Activated CD4-positive, alpha-beta memory T cell treated with anti-CD3 and anti-CD28 coated beads for 36 hours (primary cell): ENCODE data around the gene ABHD16A. TPM values are rescaled to one million over a fixed set of nuclear protein-coding genes. Genes with fewer than 3 reads are reported as not detected.
"Not testable (repeated sequence)": the region's sequence is repeated elsewhere in the genome, so short reads cannot be mapped to it uniquely, and the experiment has no call there.

Source experiments
- CTCF ChIA-PET: fragments of 350-600 bp; sonication (Branson Sonifier 250); formaldehyde crosslinking; loops from one replicate; lab custom pipeline; 2021; ENCODE audit warnings: antibody characterized with exemption, inconsistent platforms; lab: Charles Lee
- POLR2A ChIA-PET: fragments of 350-600 bp; sonication (Branson Sonifier 250); formaldehyde crosslinking; loops from one replicate; lab custom pipeline; 2021; ENCODE audit warnings: antibody characterized with exemption; lab: Charles Lee
- DNase-seq: peaks from one replicate; pipeline ENCODE4 v3.0.0-alpha.2; 2020
- H3K27ac Mint-ChIP-seq: one replicate; pipeline ENCODE4 v1.8.0; 2021; ENCODE audit warnings: mixed read lengths
- H3K27me3 Mint-ChIP-seq: one replicate; pipeline ENCODE4 v1.8.0; 2021; ENCODE audit warnings: mixed read lengths
- H3K36me3 Mint-ChIP-seq: one replicate; pipeline ENCODE4 v1.8.0; 2021; ENCODE audit warnings: mixed read lengths
- H3K4me1 Mint-ChIP-seq: one replicate; pipeline ENCODE4 v1.8.0; 2021; ENCODE audit warnings: low read depth, mixed read lengths
- H3K4me3 Mint-ChIP-seq: one replicate; pipeline ENCODE4 v1.8.0; 2021; ENCODE audit warnings: mild to moderate bottlenecking, mixed read lengths
- H3K9me3 Mint-ChIP-seq: one replicate; pipeline ENCODE4 v1.8.0; 2021; ENCODE audit warnings: mixed read lengths
- intact Hi-C: fragments of 100-400 bp; cut with micrococcal nuclease; formaldehyde crosslinking; loops from one replicate; pipeline ENCODE4 v1.15.1; 2023
- total RNA-seq, 2 experiments: library from RNA; stranded (reverse); gene quantifications; one replicate each; pipeline ENCODE4 v1.2.3, GENCODE V29; 2021

ABHD16A gene
- total RNA-seq, 2 experiments from 2014 or later, result 29.1 to 29.6 TPM

GRCh38 chr6:31712296-31712695 is 9.2 kb upstream of the ABHD16A start:
- H3K27ac Mint-ChIP-seq, result no peak overlapping the region
- POLR2A ChIA-PET, result no interaction called here
- DNase-seq, result no peak

GRCh38 chr6:31711233-31711632 is 8.1 kb upstream of the ABHD16A start:
- no peak overlapping the region for H3K4me3 Mint-ChIP-seq
- no peak for DNase-seq
- H3K36me3 Mint-ChIP-seq, result no peaks in the 10 kb centered on the region
- no peak overlapping the region for H3K27ac Mint-ChIP-seq
- H3K27me3 Mint-ChIP-seq, result no peaks in the 10 kb centered on the region
- H3K4me1 Mint-ChIP-seq, result peaks cover 2% of the 10 kb centered on the region
- H3K9me3 Mint-ChIP-seq, result no peaks in the 10 kb centered on the region
- ChIA-PET CTCF (interaction anchor here (1.0 kb wide), 1 partner anchor 21 kb away, joined by 3 read pairs; no protein-coding TSS in a partner anchor), POLR2A (no interaction called here)
- intact Hi-C loops, result no loop called here

More at GRCh38 chr6:31712296-31712695, 9.2 kb upstream of the ABHD16A start:
- CTCF ChIA-PET, result interaction anchor here (0.6 kb wide), 1 partner anchor 88 kb away, joined by 4 read pairs; no protein-coding TSS in a partner anchor
- H3K4me1 Mint-ChIP-seq, result peaks cover 2% of the 10 kb centered on the region
- no peaks in the 10 kb centered on the region for H3K27me3 Mint-ChIP-seq
- intact Hi-C loops, result no loop called here
- H3K4me3 Mint-ChIP-seq, result no peak overlapping the region
- H3K36me3 Mint-ChIP-seq, result no peaks in the 10 kb centered on the region
- no peaks in the 10 kb centered on the region for H3K9me3 Mint-ChIP-seq

GRCh38 chr6:31710523-31711219 is 7.5 kb upstream of the ABHD16A start:
- DNase-seq, result no peak
- no peaks in the 10 kb centered on the region for H3K9me3 Mint-ChIP-seq
- H3K36me3 Mint-ChIP-seq, result no peaks in the 10 kb centered on the region
- ChIA-PET CTCF (interaction anchor here (1.0 kb wide), 1 partner anchor 21 kb away, joined by 3 read pairs; no protein-coding TSS in a partner anchor), POLR2A (no interaction called here)
- no peaks in the 10 kb centered on the region for H3K27me3 Mint-ChIP-seq
- H3K4me3 Mint-ChIP-seq, result no peak overlapping the region
- H3K27ac Mint-ChIP-seq, result no peak overlapping the region
- H3K4me1 Mint-ChIP-seq, result peaks cover 2% of the 10 kb centered on the region
- intact Hi-C loops, result no loop called here

GRCh38 chr6:31709157-31709556 is 6.0 kb upstream of the ABHD16A start:
- H3K4me1 Mint-ChIP-seq, H3K27ac Mint-ChIP-seq, H3K36me3 Mint-ChIP-seq, H3K27me3 Mint-ChIP-seq, CTCF ChIA-PET, DNase-seq, intact Hi-C loops, H3K9me3 Mint-ChIP-seq, POLR2A ChIA-PET, H3K4me3 Mint-ChIP-seq: not testable (repeated sequence)

GRCh38 chr6:31708224-31708623 is 5.1 kb upstream of the ABHD16A start:
- peaks cover 4% of the 10 kb centered on the region for H3K4me1 Mint-ChIP-seq
- no peak overlapping the region for H3K27ac Mint-ChIP-seq
- intact Hi-C loops, result no loop called here
- CTCF ChIA-PET, result no interaction called here
- POLR2A ChIA-PET, result no interaction called here
- no peak overlapping the region for H3K4me3 Mint-ChIP-seq
- H3K27me3 Mint-ChIP-seq, result no peaks in the 10 kb centered on the region
- H3K9me3 Mint-ChIP-seq, result no peaks in the 10 kb centered on the region
- DNase-seq, result no peak
- no peaks in the 10 kb centered on the region for H3K36me3 Mint-ChIP-seq

GRCh38 chr6:31707701-31708100 is 4.6 kb upstream of the ABHD16A start:
- Mint-ChIP-seq H3K36me3 (peaks cover under 1% of the 10 kb centered on the region), H3K4me3 (no peak overlapping the region), H3K9me3 (no peaks in the 10 kb centered on the region), H3K27me3 (no peaks in the 10 kb centered on the region), H3K27ac (no peak overlapping the region), H3K4me1 (peaks cover 5% of the 10 kb centered on the region)
- intact Hi-C loops, result no loop called here
- DNase-seq, result no peak
- CTCF ChIA-PET, result no interaction called here
- POLR2A ChIA-PET, result no interaction called here

GRCh38 chr6:31706599-31706998 is 3.5 kb upstream of the ABHD16A start, which contains the start of gene LY6G6F:
LY6G6F (plus strand) TSS chr6:31706866; CDS start chr6:31706907, 41 bp downstream.
- ChIA-PET CTCF (no interaction called here), POLR2A (no interaction called here)
- Mint-ChIP-seq H3K4me1 (peaks cover 8% of the 10 kb centered on the region), H3K4me3 (no peak within 1 kb of the TSS), H3K36me3 (peaks cover 3% of the 10 kb centered on the region), H3K9me3 (no peaks in the 10 kb centered on the region), H3K27me3 (no peaks in the 10 kb centered on the region), H3K27ac (no peak within 1 kb of the TSS)
- intact Hi-C loops, result no loop called here
- no peak for DNase-seq

GRCh38 chr6:31705931-31706330 is 2.8 kb upstream of the ABHD16A start:
- H3K4me1 Mint-ChIP-seq, result peaks cover 13% of the 10 kb centered on the region
- ChIA-PET POLR2A (no interaction called here), CTCF (no interaction called here)
- H3K27ac Mint-ChIP-seq, result no peak overlapping the region
- intact Hi-C loops, result no loop called here
- no peak overlapping the region for H3K4me3 Mint-ChIP-seq
- no peak for DNase-seq
- H3K27me3 Mint-ChIP-seq, result no peaks in the 10 kb centered on the region
- H3K9me3 Mint-ChIP-seq, result no peaks in the 10 kb centered on the region
- peaks cover 3% of the 10 kb centered on the region for H3K36me3 Mint-ChIP-seq

GRCh38 chr6:31702405-31702818 is 712 bp downstream of the ABHD16A start:
- H3K27me3 Mint-ChIP-seq, result no peaks in the 10 kb centered on the region
- no peaks in the 10 kb centered on the region for H3K9me3 Mint-ChIP-seq
- intact Hi-C loops, result loop anchor here (2.0 kb wide), 1 partner anchor 38 kb away; the partner anchor contains the start of gene GPANK1
- CTCF ChIA-PET, result interaction anchor here (1.2 to 1.3 kb wide), 3 partner anchors 28 to 87 kb away, joined by 3 to 7 read pairs (median 5); no protein-coding TSS in a partner anchor
- H3K27ac Mint-ChIP-seq, result peak overlapping the region; percentile 97
- H3K4me3 Mint-ChIP-seq, result peak overlapping the region; percentile 99
- peaks cover 24% of the 10 kb centered on the region for H3K4me1 Mint-ChIP-seq
- DNase-seq, result peak; percentile 71
- H3K36me3 Mint-ChIP-seq, result peaks cover 8% of the 10 kb centered on the region
- POLR2A ChIA-PET, result interaction anchor here (0.6 to 1.8 kb wide), 4 partner anchors 29 to 50 kb away, joined by 3 to 7 read pairs (median 5); partner anchors contain the start of genes BAG6 and MSH5

- Mint-ChIP-seq H3K36me3 (peaks cover 8% of the 10 kb centered on the region), H3K27ac (peak overlapping the region; percentile 97), H3K4me3 (peak overlapping the region; percentile 99), H3K4me1 (peaks cover 26% of the 10 kb centered on the region), H3K9me3 (no peaks in the 10 kb centered on the region), H3K27me3 (no peaks in the 10 kb centered on the region)
- intact Hi-C loops, result loop anchor here (2.0 kb wide), 1 partner anchor 37 kb away; the partner anchor contains the start of gene GPANK1
- no peak for DNase-seq
- ChIA-PET POLR2A (interaction anchor here (1.8 kb wide), 2 partner anchors 36 to 38 kb away, joined by 7 read pairs; partner anchors contain the start of gene MSH5), CTCF (interaction anchor here (1.0 to 2.3 kb wide), 2 partner anchors 28 to 68 kb away, joined by 3 to 8 read pairs; partner anchors contain the start of gene DDAH2)
Observed at GRCh38 chr6:31701666-31702404, 1.3 kb downstream of the ABHD16A start.

- Mint-ChIP-seq H3K27ac (peak overlapping the region; percentile 51), H3K27me3 (no peaks in the 10 kb centered on the region), H3K9me3 (no peaks in the 10 kb centered on the region), H3K36me3 (peaks cover 11% of the 10 kb centered on the region), H3K4me1 (peaks cover 26% of the 10 kb centered on the region), H3K4me3 (no peak overlapping the region)
- CTCF ChIA-PET, result interaction anchor here (1.0 to 2.3 kb wide), 2 partner anchors 29 to 69 kb away, joined by 3 to 8 read pairs; partner anchors contain the start of gene DDAH2
- intact Hi-C loops, result no loop called here
- POLR2A ChIA-PET, result no interaction called here
- DNase-seq, result no peak
Observed at GRCh38 chr6:31700740-31701401, 2.3 kb downstream of the ABHD16A start.
